Cardiac septum (tissue), 1 donor: ENCODE measurements around the gene NGEF. TPM values are rescaled to one million over a fixed set of nuclear protein-coding genes. Genes with fewer than 3 reads are reported as not detected.

Source experiments
- DNase-seq: peaks from one replicate; pipeline ENCODE4 v3.0.0-alpha.2; 2020; ENCODE audit warnings: low spot score
- intact Hi-C: fragments of 100-400 bp; cut with DNase I; formaldehyde crosslinking; loops from one replicate; pipeline ENCODE4 v1.14.0; 2022
- total RNA-seq: library from RNA; stranded (reverse); fragmentation: NEBNext Ultra II Directional; extraction: Animal tissue kit (Norgen Biotek cat#: 25700); gene quantifications from one replicate; pipeline ENCODE4 v1.2.1, GENCODE V29; 2021
- donor health status: DM: no; HTN: no; CAD: no.

The NGEF gene
- total RNA-seq, 1 donor from 2014 or later = 0.24 TPM

DNA sequence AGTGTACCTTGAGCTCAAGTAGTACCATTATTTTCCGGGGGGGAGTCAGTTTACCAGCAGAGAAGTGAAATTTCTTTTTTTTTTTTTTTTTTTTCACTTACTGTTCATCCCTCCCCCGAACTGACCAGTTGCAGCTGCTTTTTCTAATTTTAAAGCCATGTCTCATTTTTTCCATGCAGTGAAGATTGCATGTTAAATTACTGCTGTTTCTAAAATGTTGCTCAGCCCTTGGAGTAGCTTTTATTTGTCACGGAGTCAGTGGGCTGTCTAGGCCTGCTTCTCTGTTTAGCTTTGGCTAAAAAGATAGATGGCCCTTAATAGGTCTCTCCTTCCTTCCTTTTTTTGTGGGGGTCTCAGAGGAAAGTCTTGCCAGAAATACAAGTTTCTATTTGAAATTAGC is 70.2 kb downstream of the NGEF start:
- no peak for DNase-seq
- intact Hi-C loops = no loop called here

DNA sequence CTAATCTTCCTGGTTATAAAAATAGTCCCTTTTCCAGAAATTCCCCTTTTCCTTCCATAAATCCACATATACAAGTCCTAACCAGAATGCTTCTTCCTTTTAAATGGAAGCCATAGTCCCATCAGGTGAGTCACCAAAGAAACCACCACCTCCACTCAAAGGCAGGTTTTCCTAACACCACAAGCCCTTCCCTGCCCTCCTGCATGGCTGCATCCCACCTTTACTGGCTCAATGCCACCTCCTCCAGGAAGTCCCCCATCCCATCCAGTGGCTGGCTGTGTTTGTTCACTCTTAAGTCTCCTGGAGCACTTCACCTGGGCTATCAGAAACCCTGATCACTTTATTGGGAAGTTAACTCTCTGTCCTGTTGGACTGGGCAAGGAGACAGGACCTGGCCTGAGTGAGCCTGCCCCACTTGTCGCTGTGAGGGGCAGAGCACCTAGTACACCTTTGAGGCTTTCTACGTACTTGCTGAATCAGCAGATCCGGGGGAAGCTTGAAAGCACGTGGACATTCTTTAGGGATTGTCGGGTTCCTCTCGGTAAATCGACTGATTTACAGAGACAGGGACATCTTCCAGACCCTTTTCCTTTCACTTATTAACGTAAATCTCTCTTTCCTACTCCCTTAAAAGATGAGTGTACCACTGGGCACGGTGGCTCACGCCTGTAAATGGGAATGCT is 71.0 kb downstream of the NGEF start:
- intact Hi-C loops = no loop called here
- DNase-seq = no peak

DNA sequence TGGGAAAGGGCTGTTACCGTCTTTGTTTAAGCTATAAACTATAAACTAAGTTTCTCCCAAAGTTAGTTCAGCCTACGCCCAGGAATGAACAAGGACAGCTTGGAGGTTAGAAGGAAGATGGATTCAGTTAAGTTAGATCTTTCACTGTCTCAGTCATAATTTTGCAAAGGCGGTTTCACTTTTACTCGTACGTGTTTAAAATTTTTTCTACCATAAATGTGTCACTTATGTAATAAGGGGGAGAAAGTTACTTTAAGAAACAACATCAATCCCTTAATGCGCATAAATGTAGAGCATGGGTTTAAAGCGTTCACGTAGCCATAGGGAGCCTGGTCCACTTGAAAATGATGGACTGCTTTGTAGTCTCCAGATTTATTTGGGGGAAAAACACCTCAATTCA is 71.7 kb downstream of the NGEF start:
- DNase-seq = no peak
- intact Hi-C loops = no loop called here

DNA sequence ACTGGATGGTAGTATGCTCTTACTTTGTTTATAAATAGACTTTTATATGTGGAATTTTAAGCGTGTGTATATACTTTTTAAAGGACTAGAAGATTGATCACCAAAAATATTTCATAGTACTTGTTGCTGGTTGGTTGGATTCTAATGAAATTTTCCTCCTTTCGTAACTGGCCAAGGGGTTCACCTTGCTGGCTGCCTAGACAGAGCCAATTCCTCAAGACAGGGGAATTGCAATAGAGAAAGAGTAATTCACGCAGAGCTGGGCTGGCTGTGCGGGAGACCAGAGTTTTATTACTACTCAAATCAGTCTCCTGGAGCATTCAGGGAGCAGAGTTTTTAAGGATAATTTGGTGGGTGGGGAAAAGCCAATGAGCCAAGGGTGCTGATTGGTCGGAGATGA is 72.3 kb downstream of the NGEF start:
- no peak for DNase-seq
- intact Hi-C loops = no loop called here

DNA sequence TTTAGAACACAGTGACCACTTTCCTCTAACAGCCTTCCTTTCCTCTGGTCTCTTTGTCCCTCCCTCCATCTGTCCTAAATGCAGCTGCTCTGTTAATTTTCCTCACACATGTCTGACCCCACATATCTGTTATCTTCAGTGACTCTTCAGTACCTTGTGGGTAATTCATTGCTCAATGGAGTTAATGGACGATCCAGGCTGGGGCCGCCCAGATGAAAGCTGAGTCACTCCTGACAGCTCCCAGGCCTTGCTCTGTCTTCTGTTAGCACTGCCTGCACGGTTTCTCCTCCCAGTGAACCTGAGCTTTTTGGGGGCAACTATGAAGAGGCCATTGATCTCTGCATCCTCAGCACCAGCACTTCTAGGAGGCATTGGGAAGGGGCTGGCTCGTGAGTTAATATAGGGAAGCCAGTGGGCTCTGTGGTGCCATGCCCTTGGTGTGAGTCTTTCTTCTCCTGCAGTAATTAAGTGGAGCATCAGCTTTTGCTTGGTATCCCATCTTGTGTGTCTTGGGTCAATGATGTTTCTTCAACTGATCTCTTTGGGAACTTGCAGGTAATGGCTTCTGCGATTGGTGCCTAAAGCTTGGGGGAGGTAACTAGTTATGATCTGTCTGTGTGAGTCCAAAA is 75.7 kb downstream of the NGEF start:
- intact Hi-C loops = no loop called here

DNA sequence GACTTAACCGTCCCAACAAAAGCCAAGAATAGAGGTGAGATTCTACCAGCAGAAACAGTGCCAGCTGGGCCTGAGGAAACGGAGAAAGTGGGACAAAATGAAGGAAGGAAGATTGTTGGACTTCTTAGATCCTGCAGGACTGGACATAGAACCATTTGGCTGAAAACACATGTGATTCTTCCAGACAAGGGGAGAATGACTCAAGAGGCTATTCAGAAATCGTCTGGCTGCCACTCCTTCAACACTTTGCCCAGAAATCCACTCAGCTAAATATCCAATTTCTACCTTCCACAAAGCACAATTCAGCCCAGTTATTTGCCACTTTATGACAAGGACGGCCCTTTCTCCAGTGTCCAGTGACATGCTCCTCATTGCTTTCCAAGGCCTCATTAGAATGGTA is 81.4 kb downstream of the NGEF start:
- intact Hi-C loops = no loop called here
- DNase-seq = no peak

More for the DNA sequence above, 75.7 kb downstream of the NGEF start:
- DNase-seq = no peak

DNA sequence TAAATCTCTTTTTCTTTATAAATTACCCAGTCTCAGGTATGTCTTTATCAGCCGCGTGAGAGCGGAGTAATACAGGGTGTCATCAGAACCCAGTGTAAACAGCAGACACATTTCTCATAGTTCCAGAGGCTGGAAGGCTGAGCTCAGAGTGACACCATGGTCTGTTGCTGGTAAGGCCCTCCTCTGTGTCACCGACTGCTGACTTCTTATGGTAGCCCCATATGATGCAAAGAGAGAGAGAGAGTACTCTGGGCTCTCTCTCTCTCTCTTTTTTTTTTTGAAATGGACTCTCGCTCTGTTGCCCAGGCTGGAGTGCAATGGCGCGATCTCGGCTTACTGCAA is 83.0 kb downstream of the NGEF start:
- intact Hi-C loops = no loop called here
- no peak for DNase-seq

DNA sequence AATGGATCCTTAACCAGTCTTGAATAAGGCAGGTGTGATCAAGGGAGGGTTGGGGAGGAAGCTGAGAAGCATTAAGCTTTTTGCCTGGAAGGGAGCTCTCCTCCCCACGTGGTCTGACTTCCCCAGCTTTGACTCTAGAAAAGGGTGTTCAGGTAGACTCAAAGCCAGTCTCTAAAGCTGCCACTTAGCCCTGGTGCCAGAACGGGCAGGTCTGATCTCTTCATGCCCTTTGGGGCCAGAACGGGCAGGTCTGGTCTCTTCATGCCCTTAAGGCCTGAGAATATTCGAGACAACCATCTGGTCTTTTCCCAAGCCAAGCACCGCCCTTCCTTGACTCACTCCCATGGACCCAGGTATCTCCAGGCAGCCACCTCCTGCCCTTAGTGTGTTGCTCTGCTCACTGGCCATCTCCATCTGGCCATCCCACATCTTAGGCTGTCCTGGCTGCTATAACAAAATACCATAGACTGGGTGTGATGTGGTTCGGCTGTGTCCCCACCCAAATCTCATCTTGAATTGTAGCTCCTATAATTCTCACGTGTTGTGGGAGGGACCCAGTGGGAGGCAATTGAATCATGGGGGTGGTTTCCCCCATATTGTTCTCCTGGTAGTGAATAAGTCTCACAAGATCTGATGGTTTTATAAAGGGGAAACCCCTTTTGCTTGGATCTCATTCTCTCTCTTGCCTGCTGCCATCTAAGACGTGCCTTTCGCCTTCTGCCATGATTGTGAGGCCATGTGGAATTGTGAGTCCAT is 83.6 kb downstream of the NGEF start:
- intact Hi-C loops = no loop called here
- DNase-seq = no peak

DNA sequence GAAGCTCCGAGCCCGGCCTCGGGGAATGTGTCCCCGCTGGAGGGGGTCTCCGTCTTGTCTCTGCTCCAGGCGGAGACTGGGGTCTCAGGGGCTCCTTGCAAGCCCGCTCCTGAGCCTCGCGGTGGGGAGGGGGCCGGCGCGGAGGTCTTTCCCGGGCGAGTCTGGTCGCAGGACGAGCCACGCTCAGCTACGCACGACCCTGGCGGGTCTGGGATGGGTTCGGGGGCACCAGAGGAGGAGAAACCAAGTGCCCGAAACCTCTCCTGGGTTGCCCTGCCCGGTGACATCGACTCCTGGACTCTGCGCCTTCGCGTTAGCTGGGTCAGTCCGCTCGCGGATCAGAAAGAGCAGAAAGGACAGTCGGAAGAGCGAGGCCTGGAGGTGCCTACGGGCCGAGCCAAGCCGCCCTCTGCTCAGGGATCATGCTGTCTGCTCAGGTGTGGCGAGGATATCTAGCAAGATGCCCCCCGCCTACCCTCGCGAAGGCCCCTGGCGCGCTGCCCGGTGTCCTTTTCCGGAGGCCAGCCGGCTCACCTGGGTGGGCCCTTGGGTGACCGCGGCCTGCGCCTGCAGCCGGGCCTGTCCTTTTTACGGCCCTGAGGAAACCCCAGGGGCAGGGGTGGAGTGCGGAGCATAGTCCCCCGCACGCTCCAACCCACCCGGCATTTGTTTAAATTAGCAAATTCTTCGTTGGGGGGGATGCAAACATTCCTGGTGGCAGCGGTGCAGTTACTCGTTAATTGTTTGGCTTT is 84.3 kb downstream of the NGEF start:
- intact Hi-C loops = no loop called here
- DNase-seq = no peak

DNA sequence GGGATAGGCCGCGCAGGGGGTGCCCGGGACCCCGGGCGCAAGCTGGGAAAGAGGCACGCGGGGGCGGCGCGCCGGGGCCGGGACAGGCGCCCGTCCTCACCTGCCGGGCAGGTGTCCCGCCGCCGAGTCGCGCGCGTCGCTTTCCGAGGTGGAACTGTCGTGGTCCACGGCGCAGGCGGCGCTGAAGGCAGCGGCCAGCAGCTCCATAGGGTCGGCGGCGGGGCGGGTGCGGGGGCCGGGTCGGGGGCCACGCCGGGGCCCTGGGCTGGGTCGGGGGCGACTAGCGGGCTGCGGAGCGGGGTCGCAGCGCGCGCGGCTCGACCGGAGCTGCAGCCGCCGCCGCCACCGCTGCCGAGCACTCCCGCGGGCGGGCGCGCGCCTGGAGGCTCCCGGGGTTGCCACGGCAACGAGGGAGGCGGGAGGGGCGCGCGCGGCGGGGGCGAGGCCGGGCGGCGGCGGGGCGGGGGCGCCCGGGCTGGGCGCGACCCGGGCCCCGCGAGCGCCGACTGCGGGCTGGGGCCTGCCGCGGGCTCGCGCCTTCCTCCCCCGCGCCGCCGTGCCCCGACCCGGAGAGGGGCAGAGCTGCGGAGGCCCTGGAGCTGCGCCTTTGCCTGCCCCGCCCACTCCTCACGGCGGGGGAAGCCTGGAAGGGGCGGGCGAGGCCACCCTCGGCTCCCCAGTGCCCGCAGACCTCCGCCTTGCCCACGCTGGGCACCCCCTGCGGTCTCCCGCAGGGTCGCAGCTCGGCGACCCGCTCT is 85.1 kb downstream of the NGEF start:
- intact Hi-C loops = no loop called here
- no peak for DNase-seq

DNA sequence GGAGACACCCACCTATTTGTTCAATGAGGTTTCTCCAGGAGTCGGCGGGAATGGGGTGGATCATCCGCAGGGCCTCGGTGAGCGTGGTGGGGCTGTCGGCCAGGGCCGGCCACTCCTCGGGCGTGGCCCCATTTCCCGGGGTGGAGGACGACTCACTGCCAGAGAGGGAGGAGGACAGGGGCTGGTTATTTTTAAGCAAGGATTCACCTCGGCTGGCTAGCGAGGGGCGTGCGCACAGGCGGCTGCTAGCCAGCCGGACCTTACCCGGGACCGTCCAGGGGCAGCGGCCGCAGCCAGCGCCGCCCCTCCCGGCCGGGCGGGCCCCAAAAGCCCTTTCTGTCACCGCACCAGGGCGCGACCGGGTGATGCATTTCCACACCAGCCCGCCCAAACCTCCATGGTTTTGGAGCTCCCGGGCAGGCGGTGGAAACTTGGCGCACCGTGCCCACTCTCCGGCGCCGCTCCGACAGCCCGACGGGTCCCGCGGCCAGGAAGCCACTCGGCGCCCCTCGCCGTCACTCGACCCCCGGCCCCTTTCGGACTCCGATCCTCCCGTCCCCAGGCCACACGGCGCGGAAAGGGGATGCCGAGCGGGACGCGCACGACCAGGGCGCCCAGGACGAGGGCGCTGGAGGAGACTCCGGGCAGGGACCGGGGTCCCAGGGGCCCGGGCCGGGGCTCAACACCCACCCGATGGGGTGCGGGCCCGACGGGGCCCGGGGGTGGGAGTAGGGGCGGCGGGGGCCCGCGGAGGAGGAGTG is 85.8 kb downstream of the NGEF start:
- DNase-seq = no peak
- intact Hi-C loops = no loop called here

DNA sequence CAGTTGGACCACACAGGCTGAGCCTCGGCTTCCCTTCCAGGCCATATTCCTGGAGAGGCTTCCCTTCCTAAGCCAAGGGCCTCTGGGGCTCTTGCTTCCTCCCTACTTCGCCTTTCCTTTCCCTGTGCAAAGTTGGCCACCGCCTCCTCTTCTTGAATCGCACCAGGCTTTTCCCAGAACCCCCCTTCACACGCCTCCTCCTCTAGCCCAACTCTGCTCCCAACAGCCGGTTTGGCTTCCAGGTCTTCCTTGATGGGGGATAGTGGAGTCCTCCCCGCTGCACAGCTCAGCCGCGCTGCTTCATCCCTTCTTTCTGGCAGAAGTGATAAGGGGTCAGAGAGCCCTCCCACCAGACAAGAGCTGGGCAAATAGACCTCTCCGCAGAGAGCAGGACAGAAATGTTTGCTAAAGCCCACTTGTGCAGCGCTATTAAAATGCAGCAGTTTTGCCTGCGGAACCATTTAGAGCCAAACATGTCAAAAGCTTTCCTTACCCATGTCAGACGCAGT is 86.6 kb downstream of the NGEF start:
- intact Hi-C loops = no loop called here

DNA sequence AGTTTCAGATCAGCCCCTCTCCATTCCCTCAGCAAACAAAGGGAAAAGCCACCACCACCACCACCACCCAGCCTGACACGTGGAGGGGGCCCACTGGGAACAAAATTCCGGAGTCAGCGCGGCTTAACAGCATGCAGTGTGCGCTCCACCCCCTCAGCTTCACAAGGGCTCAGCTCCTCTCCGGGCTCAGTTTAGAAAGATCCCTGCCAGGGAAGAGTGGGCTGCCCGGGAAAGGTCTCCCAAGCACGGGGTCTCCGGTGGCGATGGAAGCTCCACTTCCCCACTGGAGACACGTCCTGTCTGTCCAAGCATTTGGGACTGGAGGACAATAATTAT is 87.3 kb downstream of the NGEF start:
- no peak for DNase-seq
- intact Hi-C loops = no loop called here

More for the DNA sequence above, 86.6 kb downstream of the NGEF start:
- no peak for DNase-seq

DNA sequence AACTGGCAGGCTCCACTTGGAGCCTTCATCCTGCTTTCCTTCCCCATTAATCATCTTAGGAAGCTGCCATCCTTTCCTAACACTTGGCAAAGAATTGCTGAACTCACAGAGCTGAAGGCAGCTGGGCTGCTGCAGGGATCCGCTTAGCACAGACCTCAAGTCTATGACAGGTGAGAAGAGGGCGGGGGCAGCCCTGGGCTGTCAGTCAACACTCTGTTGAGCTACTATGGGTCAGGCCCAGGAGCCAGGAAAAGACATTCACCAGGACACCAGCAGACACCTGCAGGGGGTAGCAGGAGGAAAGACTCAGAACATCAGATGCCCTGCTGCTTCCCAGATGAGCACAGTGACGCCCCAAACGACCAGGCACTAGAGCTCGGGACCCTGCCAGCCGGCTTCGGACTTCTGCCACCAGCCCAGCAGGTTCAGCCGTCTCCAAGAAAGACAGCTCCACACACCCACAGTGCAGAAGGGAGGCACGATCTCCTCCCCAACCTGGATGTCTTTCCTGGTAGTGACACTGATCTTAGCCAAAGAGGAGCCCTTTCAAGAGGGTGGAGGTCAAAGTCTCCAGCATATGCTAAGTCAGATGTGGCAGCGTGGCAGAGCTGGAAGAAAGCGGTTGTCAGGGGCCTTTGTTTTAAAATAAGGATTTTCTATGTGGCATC is 87.8 kb downstream of the NGEF start:
- intact Hi-C loops = no loop called here
- no peak for DNase-seq

DNA sequence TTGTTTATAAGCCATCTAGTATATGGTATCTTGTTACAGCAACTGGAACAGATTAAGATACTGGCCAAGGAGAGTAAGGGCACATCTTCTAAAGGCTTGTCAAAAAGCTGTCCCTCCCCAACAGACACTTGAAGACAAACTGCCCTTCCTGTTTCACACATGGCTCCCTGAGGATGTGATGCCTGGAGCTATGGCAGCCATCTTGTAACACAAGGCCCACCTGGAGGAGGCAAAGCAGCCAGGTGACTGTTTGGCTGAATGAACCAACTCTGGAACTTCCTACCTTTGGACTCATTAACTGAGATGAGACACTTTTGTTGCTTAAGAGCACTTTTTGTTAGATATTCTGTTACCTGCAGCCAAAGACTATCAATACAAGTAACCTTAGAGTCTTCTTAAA is 88.6 kb downstream of the NGEF start:
- intact Hi-C loops = no loop called here
- DNase-seq = no peak

DNA sequence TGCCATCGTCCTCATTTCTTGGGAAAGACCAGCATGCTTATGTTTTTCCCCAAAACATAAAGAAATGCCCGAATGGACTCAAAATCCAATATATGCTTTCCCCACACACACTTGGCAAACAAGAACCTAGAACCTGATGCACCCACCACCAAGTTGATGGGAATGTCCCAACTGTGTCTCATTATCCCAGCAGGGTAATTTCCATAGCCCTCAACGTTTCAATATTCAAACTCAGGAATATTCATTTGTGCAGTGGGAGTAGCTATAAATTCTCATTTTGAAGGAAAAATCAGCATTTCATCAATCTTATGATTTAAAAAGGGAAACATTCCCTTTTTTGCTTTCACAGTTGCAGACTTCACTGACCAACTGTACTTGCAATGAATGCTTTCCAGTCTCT is 92.3 kb downstream of the NGEF start:
- no peak for DNase-seq
- intact Hi-C loops = no loop called here

DNA sequence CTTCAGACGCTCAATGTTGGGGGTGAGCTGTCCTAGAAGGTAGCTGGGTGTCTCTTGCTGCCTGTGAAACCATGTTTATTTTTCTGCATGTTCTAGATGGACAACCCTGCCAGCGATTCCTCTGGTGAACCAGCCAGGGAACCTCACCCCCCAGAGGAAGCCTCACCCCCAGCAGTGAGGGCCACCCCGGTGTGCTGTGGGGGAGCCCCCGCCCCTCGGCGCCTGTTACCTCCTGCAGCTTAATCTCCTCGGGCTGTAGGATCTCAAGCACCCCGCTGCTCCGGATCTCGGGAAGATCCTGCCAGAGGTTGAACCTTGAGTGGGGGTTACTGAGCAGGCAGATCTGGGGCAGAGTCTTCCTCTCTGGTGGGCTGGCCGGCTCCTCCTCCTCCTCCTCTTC is 93.0 kb downstream of the NGEF start:
- intact Hi-C loops = no loop called here
- DNase-seq = no peak

DNA sequence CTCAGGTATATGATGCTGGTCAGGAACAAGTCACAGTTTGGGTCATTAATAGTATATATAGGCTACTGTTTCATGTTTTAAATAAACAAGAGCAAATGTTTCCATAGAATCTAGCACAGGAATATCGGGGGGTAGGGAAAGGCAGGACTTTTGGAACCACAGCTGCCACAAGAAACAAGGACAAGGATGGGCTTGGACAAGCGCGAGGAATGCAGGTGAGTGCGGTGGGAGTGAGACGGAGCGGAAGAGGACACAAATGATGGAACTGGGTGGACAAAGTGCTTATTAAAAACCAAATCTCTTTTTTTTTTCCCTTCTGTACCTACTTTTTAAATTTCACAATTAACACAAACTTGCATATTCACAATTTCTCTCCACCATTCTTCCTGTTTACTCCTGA is 93.9 kb downstream of the NGEF start:
- intact Hi-C loops = no loop called here
- no peak for DNase-seq
